Upper lobe of left lung (tissue), 6 donors: ENCODE results near the gene ADAMTS12. TPM values are rescaled to one million over a fixed set of nuclear protein-coding genes. Genes with fewer than 3 reads are reported as not detected.

Experiments used
- ATAC-seq, 2 donors: fragments of 200-7000 bp; cut with Tn5 transposase; one replicate each; pipeline ENCODE4 v1.9.1; 2022; ENCODE audit warnings: mild to moderate bottlenecking in 2 of 2, moderate library complexity in 2 of 2; ENCODE audit not compliant: low FRiP score in 2 of 2
- DNase-seq, 2 donors: peaks; one replicate each; pipeline ENCODE4 v3.0.0-alpha.2; 2019 to 2020
- H3K27ac ChIP-seq, 4 donors: fragments of 200-600 bp; sonication (generic); one replicate each; pipeline ENCODE4 v1.5.1; 2016 to 2019
- H3K27me3 ChIP-seq, 4 donors: fragments of 200-600 bp; sonication (generic); one replicate each; pipeline ENCODE4 v1.5.1; 2017 to 2019
- H3K36me3 ChIP-seq, 4 donors: fragments of 200-600 bp; sonication (generic); one replicate each; pipeline ENCODE4 v1.5.1; 2016 to 2019
- H3K4me1 ChIP-seq, 4 donors: fragments of 200-600 bp; sonication (generic); one replicate each; pipeline ENCODE4 v1.5.1; 2018 to 2019
- H3K4me3 ChIP-seq, 4 donors: fragments of 200-600 bp; sonication (generic); one replicate each; pipeline ENCODE4 v1.5.1; 2017 to 2019; ENCODE audit warnings: mild to moderate bottlenecking in 2 of 4, moderate library complexity in 1 of 4
- H3K9me3 ChIP-seq, 4 donors: fragments of 200-600 bp; sonication (generic); one replicate each; pipeline ENCODE4 v1.5.1; 2018 to 2019
- EP300 ChIP-seq, 4 donors: sonication (generic); formaldehyde crosslinking; IDR thresholded peaks; one replicate each; pipeline ENCODE4 v1.5.1; 2017; ENCODE audit warnings: antibody characterized with exemption in 4 of 4, control low read depth in 2 of 4
- POLR2A ChIP-seq, 4 donors: fragments of 450-650 bp; IDR thresholded peaks; one replicate each; pipeline ENCODE4 v1.5.1; 2016 to 2017; ENCODE audit warnings: antibody characterized with exemption in 4 of 4, mild to moderate bottlenecking in 2 of 4
- POLR2AphosphoS5 ChIP-seq, 2 donors: sonication (generic); formaldehyde crosslinking; IDR thresholded peaks; one replicate each; pipeline ENCODE4 v1.5.1; 2017; ENCODE audit warnings: antibody characterized with exemption in 2 of 2
- WGBS, 2 donors: methylation state at CpG; one replicate each; pipeline ENCODE4 v1.1.5; 2017 to 2018; 5-methylcytosine and 5-hydroxymethylcytosine counted together
- total RNA-seq, 6 donors: library from RNA; depleted of rRNA in 4 of 6; stranded (reverse); fragments of >200 nt in 4 of 6; gene quantifications; one replicate each; pipeline versions ENCODE4 v1.1.0 to v1.2.1, GENCODE V29; 2016 to 2021
- TF ChIP-seq, protein P1 (sequence below), 6 experiments: fragments of 450-650 bp in 4 of 6; fragments of 200-600 bp in 2 of 6; sonication (generic) in 2 of 6; IDR thresholded peaks; one replicate each; pipeline ENCODE4 v1.5.1; 2016 to 2019; ENCODE audit warnings: antibody characterized with exemption in 6 of 6
- donor health status: DM: no; HTN: no; CAD: no; lungs with moderate emphysema.
- donor health status: DM: no; HTN: yes; CAD: no; lungs with severe emphysema.

The ADAMTS12 gene
- total RNA-seq, 6 donors from 2014 or later: 2.3 to 16.8 (median 7.4) TPM

DNA sequence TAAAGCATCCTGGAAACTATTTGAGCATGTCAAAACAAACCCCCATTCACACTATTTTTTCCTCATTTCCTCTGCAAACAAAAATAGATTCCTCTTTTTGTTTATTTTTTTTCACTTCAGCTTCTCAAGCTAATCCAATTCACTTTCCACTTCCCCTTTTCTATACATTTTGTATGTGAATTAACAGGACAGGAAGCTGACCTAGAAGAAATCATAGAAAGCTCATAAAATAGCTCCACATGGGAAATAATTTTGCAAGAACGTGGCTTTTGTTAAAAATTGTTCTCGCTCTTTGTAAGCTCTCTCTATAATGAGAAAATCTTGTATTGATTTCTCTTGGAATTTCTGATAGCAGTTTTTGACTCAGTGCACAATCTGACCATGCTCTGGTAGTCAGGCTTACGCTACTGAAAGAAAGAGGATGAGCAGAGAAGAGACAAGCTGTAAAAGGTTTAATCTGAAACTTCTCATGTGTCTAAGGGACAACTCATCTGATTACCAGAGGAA lies 215.8 kb downstream of the ADAMTS12 start:
- H3K4me1 ChIP-seq: no peaks in the 10 kb centered on the region
- no peak overlapping the region for H3K27ac ChIP-seq
- H3K36me3 ChIP-seq: no peaks in the 10 kb centered on the region
- WGBS, 2 donors: 53 to 66% methylated on average over 3 of the region's 3 CpGs
- ATAC-seq (no peak), DNase-seq (no peak)
- no peak overlapping the region for H3K4me3 ChIP-seq
- H3K27me3 ChIP-seq: no peaks in the 10 kb centered on the region
- TF ChIP-seq, protein P1, sequence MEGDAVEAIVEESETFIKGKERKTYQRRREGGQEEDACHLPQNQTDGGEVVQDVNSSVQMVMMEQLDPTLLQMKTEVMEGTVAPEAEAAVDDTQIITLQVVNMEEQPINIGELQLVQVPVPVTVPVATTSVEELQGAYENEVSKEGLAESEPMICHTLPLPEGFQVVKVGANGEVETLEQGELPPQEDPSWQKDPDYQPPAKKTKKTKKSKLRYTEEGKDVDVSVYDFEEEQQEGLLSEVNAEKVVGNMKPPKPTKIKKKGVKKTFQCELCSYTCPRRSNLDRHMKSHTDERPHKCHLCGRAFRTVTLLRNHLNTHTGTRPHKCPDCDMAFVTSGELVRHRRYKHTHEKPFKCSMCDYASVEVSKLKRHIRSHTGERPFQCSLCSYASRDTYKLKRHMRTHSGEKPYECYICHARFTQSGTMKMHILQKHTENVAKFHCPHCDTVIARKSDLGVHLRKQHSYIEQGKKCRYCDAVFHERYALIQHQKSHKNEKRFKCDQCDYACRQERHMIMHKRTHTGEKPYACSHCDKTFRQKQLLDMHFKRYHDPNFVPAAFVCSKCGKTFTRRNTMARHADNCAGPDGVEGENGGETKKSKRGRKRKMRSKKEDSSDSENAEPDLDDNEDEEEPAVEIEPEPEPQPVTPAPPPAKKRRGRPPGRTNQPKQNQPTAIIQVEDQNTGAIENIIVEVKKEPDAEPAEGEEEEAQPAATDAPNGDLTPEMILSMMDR (IDR thresholded peaks at IDR 0.05): no peak
- TF ChIP-seq EP300 (IDR thresholded peaks at IDR 0.05) (no peak), POLR2A (IDR thresholded peaks at IDR 0.05) (no peak), POLR2AphosphoS5 (IDR thresholded peaks at IDR 0.05) (no peak)
- H3K9me3 ChIP-seq: no peaks in the 10 kb centered on the region

DNA sequence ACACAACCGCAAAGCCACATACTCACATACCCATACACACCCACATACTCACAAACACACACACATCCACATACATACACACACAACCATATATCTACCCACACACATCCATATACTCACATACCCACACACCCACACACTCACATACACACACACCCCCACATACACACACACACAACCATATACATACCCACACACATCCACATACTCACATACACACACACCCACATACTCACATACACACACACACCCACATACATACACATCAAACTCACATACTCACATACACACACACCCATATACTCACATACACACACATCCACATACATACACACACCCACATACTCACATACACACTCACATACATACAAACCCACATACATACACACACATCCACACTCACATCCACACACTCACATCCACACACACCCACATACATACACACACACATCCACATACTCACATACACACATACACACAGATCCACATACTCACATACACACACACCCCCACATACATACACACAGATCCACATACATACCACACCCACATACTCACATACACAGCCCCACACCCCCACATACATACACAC lies 220.0 kb downstream of the ADAMTS12 start:
- Histone ChIP-seq H3K27me3 (no peaks in the 10 kb centered on the region), H3K27ac (no peak overlapping the region), H3K9me3 (no peaks in the 10 kb centered on the region), H3K4me1 (no peaks in the 10 kb centered on the region), H3K36me3 (no peaks in the 10 kb centered on the region), H3K4me3 (no peak overlapping the region)
- peak; percentile 26 to 37 for ATAC-seq
- no peak for DNase-seq
- TF ChIP-seq EP300 (IDR thresholded peaks at IDR 0.05) (no peak), POLR2A (IDR thresholded peaks at IDR 0.05) (no peak), POLR2AphosphoS5 (IDR thresholded peaks at IDR 0.05) (no peak)
- TF ChIP-seq, protein P1 (IDR thresholded peaks at IDR 0.05): no peak
- WGBS, 2 donors: 90 to 100% methylated on average over 1 of the region's 1 CpG

DNA sequence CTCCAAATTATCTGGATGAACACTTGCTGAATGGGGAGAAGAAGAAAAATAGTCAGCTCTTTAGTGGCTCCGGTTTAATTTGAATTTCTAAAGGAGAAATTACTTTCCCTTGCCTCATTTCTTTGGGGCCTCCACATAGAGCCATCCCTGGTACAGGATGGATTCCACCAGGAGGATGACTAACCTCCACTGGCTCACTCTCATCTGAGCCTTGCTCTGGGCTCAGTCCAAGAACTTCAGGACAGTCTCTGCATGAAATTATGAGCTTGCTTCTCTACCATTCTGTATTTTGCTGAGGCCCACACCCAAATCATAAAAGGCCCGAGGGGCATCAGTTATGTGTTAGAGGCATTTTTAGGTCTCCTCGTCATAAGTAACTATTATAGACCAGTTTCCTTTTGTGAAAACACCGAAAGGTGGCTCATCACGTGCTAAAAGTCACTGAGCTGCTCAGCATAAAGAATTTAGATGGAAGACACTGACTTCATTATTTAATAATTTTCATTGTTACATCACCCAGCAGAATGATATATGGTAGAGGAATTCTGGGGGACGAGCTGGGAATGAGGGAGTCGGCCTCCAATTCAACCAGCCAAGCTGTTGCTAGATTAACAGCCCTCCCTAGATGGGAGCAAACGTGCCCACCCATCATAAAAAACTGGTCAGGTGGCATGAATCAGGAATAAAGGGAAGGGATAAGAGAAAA lies 228.9 kb downstream of the ADAMTS12 start:
- DNase-seq (no peak), ATAC-seq (peak in 1 of 2 donors; percentile 73)
- Histone ChIP-seq H3K36me3 (no peaks in the 10 kb centered on the region), H3K27me3 (no peaks in the 10 kb centered on the region), H3K9me3 (no peaks in the 10 kb centered on the region), H3K27ac (no peak overlapping the region), H3K4me3 (no peak overlapping the region), H3K4me1 (no peaks in the 10 kb centered on the region)
- WGBS, 2 donors: 83 to 87% methylated on average over 8 of the region's 8 CpGs
- no peak for TF ChIP-seq EP300 (IDR thresholded peaks at IDR 0.05)
- TF ChIP-seq, protein P1 (IDR thresholded peaks at IDR 0.05): no peak
- TF ChIP-seq POLR2A (IDR thresholded peaks at IDR 0.05): no peak
- TF ChIP-seq POLR2AphosphoS5 (IDR thresholded peaks at IDR 0.05): no peak

DNA sequence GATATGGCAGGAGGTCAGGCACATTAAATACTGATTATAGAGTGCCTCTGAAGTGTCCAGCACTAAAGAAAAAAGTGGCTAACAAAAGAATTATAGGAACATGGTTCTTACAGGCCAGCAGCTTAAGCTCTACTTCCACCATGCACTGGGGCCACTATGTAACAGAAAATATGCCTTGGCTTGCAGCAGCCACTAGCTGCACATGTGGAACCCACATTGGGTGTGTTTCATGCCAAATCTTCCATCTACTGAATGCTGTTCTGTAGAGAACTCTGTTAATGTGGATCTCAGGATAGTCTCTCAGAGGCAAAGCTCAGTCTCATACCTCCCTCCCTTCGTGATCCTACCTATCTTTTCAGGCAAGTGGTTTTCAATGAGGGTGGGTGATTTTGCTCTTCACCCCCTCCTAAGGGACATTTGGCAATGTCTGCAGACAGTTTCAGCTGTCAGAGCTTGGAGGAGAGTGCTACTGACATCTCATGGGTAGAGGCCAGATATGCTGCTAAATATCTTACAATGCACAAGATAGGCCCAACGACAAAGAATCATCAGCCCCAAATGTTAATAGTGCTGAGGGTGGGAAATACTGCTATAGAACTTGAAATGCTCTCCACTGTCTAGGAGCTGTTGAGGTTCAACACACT lies 232.1 kb downstream of the ADAMTS12 start:
- Histone ChIP-seq H3K4me3 (no peak overlapping the region), H3K27ac (no peak overlapping the region), H3K27me3 (no peaks in the 10 kb centered on the region), H3K4me1 (no peaks in the 10 kb centered on the region), H3K36me3 (no peaks in the 10 kb centered on the region), H3K9me3 (no peaks in the 10 kb centered on the region)
- TF ChIP-seq EP300 (IDR thresholded peaks at IDR 0.05) (no peak), POLR2A (IDR thresholded peaks at IDR 0.05) (no peak), POLR2AphosphoS5 (IDR thresholded peaks at IDR 0.05) (no peak)
- TF ChIP-seq, protein P1 (IDR thresholded peaks at IDR 0.05): no peak
- WGBS, 2 donors: 63 to 69% methylated on average over 2 of the region's 2 CpGs
- DNase-seq (no peak), ATAC-seq (no peak)
